ENCODE results near the gene SYNGR3.
"Not testable (repeated sequence)": the region's sequence is repeated elsewhere in the genome, so short reads cannot be mapped to it uniquely, and the experiment has no call there.

SYNGR3 gene

DNA sequence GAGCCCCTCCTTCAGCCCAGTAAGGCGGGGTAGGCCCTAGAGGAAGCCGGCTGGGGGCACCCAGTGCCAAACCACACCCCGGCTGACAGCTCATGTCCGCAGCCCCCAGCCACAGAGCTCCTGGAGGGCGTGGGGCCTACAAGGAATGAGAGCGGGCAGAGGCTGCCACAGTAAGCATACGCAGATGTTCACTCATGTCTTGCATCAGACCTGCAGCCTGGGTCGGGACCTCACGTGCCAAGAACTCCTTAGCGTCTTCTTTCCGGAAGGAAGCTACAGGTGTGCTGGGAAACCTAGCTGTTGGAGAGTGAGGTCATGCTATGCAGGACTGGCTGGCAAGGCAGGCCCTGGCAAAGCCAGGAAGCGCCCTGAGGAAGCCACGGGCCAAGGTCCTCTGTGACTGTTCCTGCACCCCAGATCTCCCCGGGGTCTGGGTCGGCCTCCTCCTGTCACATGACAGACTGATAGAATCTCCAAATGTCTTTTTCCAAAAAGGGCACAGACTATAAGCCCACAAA, 18.3 kb downstream of the SYNGR3 start:
- DNase-seq (ENCODE audit: low read depth), result no peak
- in situ Hi-C loops (cut with HindIII; ENCODE audit: low sequenced_read_pairs), result no loop called here

DNA sequence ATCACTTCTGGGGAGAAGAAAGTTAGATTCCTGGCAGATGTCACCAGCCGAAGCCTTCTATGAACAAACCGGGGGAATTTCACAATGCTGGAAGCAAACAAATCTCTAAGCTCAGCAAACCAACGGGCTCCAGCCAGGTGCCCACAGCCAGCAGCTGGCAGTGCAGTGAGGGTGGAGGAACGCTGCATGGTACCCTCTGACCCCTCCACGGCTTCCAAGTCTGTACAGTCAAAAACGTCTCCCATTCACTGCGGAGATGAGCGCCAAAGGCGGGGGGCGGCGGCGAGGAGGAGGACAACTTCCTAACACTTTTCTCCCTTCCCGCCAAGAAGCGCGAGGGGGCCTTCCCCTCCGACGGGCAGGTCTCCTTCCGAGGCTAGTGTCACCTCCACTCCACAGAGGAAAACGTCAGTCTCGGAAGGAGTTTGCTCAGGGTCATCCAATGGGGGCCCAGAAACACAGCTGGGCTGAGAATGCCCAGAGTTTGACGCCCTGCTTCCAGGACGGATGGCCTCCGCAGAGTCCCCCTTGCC, 18.9 kb downstream of the SYNGR3 start:
- peak overlapping the region; percentile 64 for H3K4me3 ChIP-seq (ENCODE audit: low read depth, low read length)
- DNase-seq (ENCODE audit: low read depth), result no peak
- TF ChIP-seq, protein P1, sequence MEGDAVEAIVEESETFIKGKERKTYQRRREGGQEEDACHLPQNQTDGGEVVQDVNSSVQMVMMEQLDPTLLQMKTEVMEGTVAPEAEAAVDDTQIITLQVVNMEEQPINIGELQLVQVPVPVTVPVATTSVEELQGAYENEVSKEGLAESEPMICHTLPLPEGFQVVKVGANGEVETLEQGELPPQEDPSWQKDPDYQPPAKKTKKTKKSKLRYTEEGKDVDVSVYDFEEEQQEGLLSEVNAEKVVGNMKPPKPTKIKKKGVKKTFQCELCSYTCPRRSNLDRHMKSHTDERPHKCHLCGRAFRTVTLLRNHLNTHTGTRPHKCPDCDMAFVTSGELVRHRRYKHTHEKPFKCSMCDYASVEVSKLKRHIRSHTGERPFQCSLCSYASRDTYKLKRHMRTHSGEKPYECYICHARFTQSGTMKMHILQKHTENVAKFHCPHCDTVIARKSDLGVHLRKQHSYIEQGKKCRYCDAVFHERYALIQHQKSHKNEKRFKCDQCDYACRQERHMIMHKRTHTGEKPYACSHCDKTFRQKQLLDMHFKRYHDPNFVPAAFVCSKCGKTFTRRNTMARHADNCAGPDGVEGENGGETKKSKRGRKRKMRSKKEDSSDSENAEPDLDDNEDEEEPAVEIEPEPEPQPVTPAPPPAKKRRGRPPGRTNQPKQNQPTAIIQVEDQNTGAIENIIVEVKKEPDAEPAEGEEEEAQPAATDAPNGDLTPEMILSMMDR (IDR thresholded peaks at IDR 0.05; ENCODE audit: low read depth, low read length, missing control alignments), result no peak
- in situ Hi-C loops (cut with HindIII; ENCODE audit: low sequenced_read_pairs), result no loop called here

More for the DNA sequence above, 18.3 kb downstream of the SYNGR3 start:
- H3K4me3 ChIP-seq (ENCODE audit: low read depth, low read length), result peak overlapping the region; percentile 64
- TF ChIP-seq, protein P1 (IDR thresholded peaks at IDR 0.05; ENCODE audit: low read depth, low read length, missing control alignments), result no peak

DNA sequence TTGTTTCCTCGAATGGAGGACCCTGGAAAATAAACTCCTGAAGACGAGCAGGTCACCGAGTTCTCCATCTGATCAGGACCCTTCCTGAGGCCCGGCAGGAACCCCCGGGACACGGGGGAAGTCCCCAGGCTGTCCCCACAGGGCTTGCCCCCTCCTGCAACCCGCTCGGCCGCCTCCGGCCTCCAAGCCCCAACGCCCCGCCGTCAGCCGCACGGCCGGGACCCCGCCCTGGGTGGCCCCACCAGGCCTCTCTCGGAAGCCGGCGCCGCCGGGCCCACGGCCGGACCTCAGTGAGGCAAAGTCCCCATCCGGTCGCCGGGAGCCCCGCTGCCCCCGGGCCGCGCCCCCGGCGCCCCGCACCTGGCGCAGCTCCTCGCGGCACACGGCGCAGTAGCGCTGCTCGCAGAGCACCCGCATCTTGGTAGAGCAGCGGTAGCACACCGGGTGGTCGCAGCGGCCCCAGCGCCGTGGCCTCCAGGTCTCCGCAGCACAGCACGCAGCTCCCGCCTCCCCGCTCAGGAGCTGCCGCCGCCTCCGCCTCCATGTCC, 19.5 kb downstream of the SYNGR3 start:
- no peak for DNase-seq (ENCODE audit: low read depth)
- TF ChIP-seq, protein P1 (IDR thresholded peaks at IDR 0.05; ENCODE audit: low read depth, low read length, missing control alignments), result no peak
- in situ Hi-C loops (cut with HindIII; ENCODE audit: low sequenced_read_pairs), result no loop called here
- peak overlapping the region; percentile 64 for H3K4me3 ChIP-seq (ENCODE audit: low read depth, low read length)

DNA sequence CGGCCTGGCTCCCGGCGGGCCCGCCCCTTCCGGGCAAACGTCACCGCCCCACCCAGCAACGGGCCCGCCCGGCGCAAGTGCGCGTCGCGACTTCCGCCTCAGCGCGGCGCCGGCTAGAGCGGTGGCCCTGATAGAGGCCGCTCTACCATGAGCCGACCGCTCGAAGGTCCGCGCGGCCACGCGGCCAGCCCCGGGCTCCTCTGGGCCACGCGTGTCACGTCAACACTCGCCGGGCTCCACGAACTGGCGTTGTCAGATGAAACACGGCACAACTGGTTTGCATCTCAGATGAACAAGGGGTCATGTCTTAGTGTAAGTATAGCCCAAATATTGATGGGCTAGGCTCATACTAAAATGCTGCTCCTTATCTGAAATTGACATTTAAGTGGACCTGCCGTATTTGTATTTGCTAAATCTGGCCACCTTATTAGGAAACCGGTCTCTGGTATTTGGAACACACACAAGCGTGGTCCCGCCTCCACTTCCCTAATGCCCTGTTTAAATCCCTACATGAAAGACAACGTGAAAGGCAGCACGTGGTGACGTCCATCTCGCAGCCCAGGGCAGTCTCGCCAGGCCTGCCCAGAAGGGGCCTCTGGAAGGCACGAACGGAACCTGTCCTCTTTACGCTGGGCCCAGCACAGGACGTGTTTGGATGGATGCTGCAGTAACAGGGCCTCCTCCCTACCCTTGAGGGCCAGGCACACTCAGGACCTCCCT, 20.2 kb downstream of the SYNGR3 start, which contains the start of gene ZNF598:
Gene ZNF598 (minus strand): TSS at position 31 of the 720 bp plus-strand sequence.
- in situ Hi-C loops (cut with HindIII; ENCODE audit: low sequenced_read_pairs), result no loop called here
- TF ChIP-seq, protein P1 (IDR thresholded peaks at IDR 0.05; ENCODE audit: low read depth, low read length, missing control alignments), result no peak
- H3K4me3 ChIP-seq (ENCODE audit: low read depth, low read length), result peak within 1 kb of the TSS; percentile 67
- peak; percentile 33 for DNase-seq (ENCODE audit: low read depth)

DNA sequence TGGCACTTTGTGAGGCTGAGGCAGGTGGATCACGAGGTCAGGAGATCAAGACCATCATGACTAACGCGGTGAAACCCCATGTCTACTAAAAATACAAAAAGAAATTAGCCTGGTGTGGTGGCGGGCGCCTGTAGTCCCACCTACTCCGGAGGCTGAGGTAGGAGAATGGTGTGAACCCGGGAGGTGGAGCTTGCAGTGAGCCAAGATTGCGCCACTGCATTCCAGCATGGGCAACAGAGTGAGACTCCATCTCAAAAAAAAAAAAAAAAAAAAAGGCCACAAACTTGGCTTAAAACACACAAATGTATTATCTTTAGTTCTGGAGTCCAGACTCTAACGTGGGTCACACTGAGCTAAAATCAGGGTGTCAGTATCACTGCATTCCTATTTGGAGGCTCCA, 22.0 kb downstream of the SYNGR3 start:
- H3K4me3 ChIP-seq (ENCODE audit: low read depth, low read length); in situ Hi-C loops (cut with HindIII; ENCODE audit: low sequenced_read_pairs): not testable (repeated sequence)

DNA sequence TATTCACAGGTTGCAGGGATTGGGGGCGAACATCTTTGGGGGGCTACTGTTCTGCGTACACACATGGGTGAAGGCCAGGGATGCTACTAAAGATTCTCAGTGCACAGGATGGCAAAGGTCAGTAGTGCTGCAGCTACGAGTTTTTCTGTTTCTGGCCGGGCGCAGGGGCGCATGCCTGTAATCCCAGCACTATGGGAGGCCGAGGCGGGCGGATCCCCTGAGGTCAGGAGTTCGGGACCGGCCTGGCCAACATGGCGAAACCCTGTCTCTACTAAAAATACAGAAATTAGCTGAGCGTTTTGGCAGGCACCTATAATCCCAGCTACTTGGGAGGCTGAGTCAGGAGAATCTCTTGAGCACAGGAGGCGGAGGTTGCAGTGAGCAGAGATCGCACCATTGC, 23.8 kb downstream of the SYNGR3 start:
- no peak for DNase-seq (ENCODE audit: low read depth)
- TF ChIP-seq, protein P1 (IDR thresholded peaks at IDR 0.05; ENCODE audit: low read depth, low read length, missing control alignments), result no peak
- in situ Hi-C loops (cut with HindIII; ENCODE audit: low sequenced_read_pairs), result no loop called here
- no peak overlapping the region for H3K4me3 ChIP-seq (ENCODE audit: low read depth, low read length)

More for the DNA sequence above, 22.0 kb downstream of the SYNGR3 start:
- not testable (repeated sequence) for DNase-seq (ENCODE audit: low read depth)
